NOMO-1 treated with DMSO at 0.1 percent for 48 hours (cell line): ENCODE measurements around the gene CCDC150.
"Not testable (repeated sequence)": the region's sequence is repeated elsewhere in the genome, so short reads cannot be mapped to it uniquely, and the experiment has no call there.

Experiments
- DNase-seq: peaks from one replicate; lab custom pipeline; 2025; ENCODE audit not compliant: unreplicated experiment; lab: John Stamatoyannopoulos, UW

Gene CCDC150

DNA sequence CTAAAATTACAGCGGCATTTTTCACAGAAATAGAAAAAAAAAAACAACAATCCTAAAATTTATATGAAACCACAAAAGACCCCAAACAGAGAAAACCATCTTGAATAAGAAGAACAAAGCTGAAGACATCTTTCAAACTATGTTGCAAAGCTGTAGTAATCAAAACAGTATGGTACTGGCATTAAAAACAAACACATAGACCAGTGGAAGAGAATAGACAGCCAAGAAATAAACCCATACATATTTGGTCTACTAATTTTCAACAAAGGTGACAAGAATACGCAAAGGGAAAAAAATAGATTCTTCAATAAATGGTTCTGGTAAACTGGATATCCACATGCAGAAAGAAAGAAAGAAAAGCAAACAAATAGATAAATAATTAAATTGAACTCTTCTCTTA lies 9.0 kb upstream of the CCDC150 start:
- DNase-seq: no peak

DNA sequence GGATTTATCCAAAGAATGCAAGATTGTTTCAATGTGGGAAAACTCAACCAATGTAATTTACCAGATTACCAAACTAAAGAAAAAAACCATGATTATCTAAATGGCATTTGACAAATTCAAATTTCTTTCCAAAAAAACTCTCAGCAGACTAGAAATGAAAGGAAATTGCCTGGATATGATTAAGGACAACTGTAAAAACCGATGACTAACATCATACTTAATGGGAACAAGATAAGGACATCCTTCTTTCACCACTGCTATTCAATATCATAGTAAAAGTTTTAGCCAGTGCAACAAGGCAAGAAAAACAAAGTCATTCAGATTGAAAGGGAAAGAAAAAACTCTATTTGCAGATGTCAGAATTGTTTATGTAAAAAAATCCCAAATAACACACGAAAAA lies 4.4 kb upstream of the CCDC150 start:
- DNase-seq: no peak

DNA sequence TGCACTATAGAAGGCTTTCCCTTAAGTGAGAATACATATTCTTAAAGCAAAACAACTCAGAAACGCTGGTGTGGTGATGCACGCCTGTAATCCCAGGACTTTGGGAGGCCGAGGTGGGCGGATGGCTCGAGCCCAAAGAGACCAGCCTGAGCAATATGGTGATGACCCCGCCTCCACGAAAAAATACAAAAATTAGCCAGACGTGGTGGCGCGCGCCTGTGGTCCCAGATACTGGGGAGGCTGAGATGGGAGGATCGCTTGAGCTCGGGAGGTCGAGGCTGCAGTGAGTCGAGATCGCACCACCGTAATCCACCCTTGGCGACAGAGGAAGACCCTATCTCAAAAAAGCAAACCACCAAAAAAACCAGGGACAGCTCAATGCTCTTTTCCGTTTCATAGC lies 750 bp upstream of the CCDC150 start:
- no peak for DNase-seq

GRCh38 chr2:196640031-196640548 lies 575 bp downstream of the CCDC150 start:
- DNase-seq: no peak

- DNase-seq: no peak
These were observed 9.7 kb downstream of the CCDC150 start for GRCh38 chr2:196649202-196649601.

DNA sequence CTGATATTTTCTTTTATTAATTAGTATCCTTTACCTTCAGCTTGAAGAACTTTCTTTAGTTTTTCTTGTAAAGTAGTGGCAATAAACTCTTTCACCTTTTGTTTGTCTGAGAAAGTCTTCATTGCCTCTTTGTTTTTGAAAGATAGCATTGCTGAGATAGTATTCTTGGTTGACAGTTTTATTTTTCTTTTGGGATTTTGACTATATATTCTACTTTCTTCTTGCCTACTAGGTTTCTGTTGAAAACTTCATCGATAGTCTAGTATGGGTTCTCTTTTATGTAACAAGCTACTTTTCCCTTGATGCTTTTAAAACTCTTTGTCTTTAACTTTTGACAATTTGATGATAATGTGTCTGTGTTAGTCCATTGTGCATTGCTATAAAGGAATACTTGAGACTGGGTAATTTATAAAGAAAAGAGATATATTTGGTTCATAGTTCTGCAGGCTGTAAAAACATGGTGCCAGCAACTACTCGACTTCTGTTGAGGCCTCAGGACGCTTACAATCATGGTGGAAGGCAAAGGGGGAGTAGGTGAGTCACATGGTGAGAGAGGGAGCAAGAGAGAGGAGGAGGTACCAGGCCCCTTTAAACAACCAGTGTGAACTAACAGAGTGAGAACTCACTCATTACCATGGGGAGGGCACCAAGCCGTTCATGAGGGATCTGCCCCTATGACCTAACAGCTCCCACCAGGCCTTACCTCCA lies 12.0 kb downstream of the CCDC150 start:
- DNase-seq: no peak

DNA sequence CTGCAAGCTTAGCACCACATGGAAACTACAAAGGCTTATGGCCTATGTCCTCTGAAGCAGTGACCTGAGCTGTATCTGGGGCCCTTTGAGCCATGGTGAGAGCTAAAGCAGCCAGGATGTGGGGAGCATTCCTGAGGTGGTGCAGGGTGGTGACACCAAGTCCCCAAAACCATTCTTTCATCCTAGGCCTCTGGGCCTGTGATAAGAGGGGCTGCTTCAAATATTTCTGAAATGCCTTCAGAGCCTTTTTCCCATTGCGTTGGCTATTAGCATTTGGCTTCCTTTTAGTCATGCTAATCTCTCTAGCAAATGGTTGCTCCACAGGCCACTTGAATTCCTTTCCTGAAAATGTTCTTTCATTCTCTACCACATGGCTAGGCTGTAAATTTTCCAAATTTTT lies 13.4 kb downstream of the CCDC150 start:
- DNase-seq: no peak

- no peak for DNase-seq
These were observed 14.3 kb downstream of the CCDC150 start for GRCh38 chr2:196653843-196654242.

GRCh38 chr2:196655761-196656160 lies 16.2 kb downstream of the CCDC150 start:
- DNase-seq: no peak

DNA sequence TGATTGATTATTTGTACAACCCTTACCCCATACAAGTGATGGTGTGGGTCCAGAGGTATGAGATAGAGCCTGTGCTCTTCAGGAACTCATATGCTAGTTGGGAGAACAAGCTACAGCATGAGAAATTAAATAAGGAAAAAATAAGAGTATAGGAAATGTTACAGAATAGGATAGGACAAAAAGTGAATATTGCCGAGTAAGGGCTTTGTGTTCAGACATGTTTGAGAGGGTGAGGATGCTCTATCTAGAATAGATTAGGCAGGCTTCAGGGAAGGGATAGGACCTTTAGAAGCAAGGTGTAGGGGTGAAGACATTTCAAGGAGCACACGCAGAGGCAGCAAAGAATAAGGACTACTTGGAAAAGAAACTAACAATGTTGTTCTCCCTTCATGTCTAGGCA lies 17.8 kb downstream of the CCDC150 start:
- no peak for DNase-seq

- no peak for DNase-seq
These were observed 20.3 kb downstream of the CCDC150 start for GRCh38 chr2:196659844-196660243.

- no peak for DNase-seq
These were observed 20.7 kb downstream of the CCDC150 start for GRCh38 chr2:196660244-196660643.

DNA sequence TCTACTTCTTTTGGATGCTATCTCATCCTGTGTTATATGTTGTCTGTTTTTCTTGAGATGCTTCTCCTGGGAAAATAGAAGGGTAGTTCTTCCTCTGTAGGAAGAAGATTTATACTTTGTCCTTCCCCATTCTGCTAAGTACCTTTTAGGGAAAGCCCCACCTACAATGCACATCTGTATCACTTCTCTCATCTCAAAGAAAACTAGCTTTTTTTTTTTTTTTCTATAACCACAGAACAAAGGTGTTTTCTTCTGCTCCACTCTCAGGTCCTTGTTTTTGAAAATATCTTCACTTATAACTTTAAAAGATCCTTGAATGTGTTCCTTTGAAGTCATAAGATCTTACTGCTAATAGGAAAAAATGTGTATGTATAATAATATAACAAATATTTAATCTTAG lies 30.8 kb downstream of the CCDC150 start:
- no peak for DNase-seq

DNA sequence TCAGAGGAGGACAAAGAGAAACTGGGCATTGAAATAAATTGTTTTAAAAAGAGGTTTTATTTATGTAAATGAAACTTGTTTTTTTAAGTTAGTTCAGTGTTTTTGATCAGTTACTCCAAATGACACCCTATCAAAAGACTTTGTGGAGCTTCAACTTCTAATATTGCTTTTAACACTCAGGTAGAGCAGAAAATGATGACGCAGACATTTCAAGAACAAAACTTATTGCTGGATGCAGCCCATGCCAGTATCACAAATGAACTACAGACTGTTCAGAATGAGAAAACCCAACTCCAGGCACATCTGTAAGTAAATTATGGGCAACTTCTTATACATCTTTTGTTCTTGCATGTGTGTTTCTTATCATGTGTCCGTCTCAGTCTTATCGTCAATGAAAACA lies 36.4 kb downstream of the CCDC150 start:
- no peak for DNase-seq

- no peak for DNase-seq
These were observed 37.9 kb downstream of the CCDC150 start for GRCh38 chr2:196677404-196677803.

DNA sequence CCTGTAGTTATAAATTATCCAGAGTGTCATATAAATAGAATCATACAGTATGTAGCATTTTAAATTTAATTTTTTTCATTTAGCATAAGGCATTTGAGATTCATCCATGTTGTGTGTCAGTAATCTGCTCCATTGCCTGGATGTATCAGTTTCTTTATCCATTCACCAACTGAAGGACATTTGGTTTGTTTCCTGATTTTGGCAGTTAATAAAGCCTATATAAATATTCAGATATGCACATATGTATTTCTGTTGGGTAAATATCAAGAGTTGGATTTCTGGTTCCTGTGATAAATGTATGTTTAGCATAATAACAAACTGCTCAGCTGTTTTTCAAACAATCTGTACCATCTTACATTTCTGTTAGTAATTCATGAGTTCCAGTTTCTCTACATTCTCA lies 39.9 kb downstream of the CCDC150 start:
- DNase-seq: no peak

DNA sequence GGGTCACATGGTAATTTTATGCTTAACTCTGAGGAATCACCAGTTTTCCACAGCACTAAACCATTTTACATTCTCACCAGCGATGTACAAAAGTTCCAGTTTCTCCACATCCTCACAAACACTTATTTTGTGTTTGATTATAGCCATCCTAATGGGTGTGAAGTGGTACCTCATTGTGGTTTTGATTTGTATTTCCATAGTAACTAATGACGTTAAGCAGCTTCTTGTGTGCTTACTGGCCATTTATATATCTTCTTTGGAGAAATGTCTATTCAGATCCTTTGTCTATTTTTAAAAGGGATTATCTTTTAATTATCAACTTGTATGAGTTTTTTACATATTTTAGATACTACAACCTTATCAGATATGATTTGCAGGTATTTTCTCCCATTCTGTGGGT lies 42.0 kb downstream of the CCDC150 start:
- DNase-seq: no peak

GRCh38 chr2:196685792-196686191 lies 46.3 kb downstream of the CCDC150 start:
- no peak for DNase-seq

GRCh38 chr2:196686737-196687136 lies 47.2 kb downstream of the CCDC150 start:
- not testable (repeated sequence) for DNase-seq

- DNase-seq: peak; percentile 67
These were observed 57.0 kb downstream of the CCDC150 start for GRCh38 chr2:196696423-196697079.

GRCh38 chr2:196697825-196698224 lies 58.3 kb downstream of the CCDC150 start:
- DNase-seq: peak; percentile 15

- no peak for DNase-seq
These were observed 63.1 kb downstream of the CCDC150 start for GRCh38 chr2:196702641-196703040.

DNA sequence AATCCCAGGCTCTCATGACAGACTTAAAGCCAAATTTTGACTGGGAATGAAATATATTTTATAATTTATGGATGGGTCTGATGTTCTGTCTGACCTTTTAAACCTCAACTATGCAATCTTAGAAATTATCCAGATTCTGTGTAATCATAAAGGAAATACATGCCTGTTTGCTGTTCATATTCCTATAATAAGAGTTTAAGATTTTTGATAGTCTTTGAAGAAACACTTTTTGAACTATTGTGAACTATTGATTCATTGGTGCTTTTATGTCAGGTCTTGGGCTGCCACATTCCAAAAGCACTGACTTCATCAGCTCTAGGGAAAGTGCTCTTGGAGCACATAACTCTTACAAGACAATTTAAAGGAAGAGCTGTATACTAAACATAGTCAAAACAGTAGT lies 64.2 kb downstream of the CCDC150 start:
- DNase-seq: no peak
